H7 (cell line): Measurements from ENCODE around the gene TAS2R31. TPM values are rescaled to one million over a fixed set of nuclear protein-coding genes. Genes with fewer than 3 reads are reported as not detected.
"Not testable (repeated sequence)": the region's sequence is repeated elsewhere in the genome, so short reads cannot be mapped to it uniquely, and the experiment has no call there.

Source experiments
- DNase-seq: peaks from one replicate; pipeline ENCODE4 v3.0.0; 2012
- H3K27me3 ChIP-seq: 2 replicates; pipeline ENCODE4 v1.6.0; 2011; ENCODE audit warnings: mild to moderate bottlenecking, low read length; ENCODE audit not compliant: control insufficient read depth, insufficient read depth
- H3K36me3 ChIP-seq: replicated peaks from 2 replicates; pipeline ENCODE4 v1.5.1; 2011; ENCODE audit warnings: low read length; ENCODE audit not compliant: control insufficient read depth, insufficient read depth
- H3K4me3 ChIP-seq: 2 replicates; pipeline ENCODE4 v1.5.1; 2011; ENCODE audit warnings: low read depth, mild to moderate bottlenecking, control low read depth, low read length, moderate library complexity; ENCODE audit not compliant: insufficient read depth
- total RNA-seq: library from RNA; depleted of rRNA; stranded (reverse); fragments of >200 nt; shearing (Covaris generic); gene quantifications from 2 replicates; pipeline ENCODE4 v1.2.3, GENCODE V29; 2014

The TAS2R31 gene
- total RNA-seq, 1 experiment from 2014 or later = 0.55 TPM

GRCh38 chr12:11033959-11034358 is 2.8 kb upstream of the TAS2R31 start:
- not testable (repeated sequence) for H3K4me3 ChIP-seq, DNase-seq, H3K36me3 ChIP-seq, H3K27me3 ChIP-seq

GRCh38 chr12:11026118-11026517 is 5.1 kb downstream of the TAS2R31 start:
- DNase-seq = peak; percentile 6
- 0 out of 2 replicates have a peak, but pooled peaks cover 1% of the 10 kb centered on the region for H3K36me3 ChIP-seq
- H3K4me3 ChIP-seq = no peak overlapping the region
- no peaks in the 10 kb centered on the region for H3K27me3 ChIP-seq

DNA sequence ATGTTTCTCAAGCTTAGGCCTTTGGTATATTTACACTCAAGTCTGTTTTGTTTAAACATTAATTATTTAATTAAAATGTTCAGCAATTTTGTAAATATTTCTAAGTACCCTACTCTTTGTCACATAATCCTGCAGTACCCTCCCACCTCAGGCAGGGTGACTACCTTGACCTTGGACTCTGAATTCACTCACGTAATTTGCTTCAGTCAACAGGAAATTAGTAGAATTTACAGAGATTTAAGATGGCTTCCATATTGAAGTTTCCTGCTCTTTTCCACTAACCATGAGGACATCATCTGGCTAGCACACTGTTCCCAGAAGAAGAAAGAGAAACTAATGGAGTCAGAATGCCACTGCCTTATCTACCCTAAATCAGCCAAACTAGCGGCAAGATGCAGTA is 7.8 kb downstream of the TAS2R31 start:
- H3K4me3 ChIP-seq = no peak overlapping the region
- no peak for DNase-seq
- H3K36me3 ChIP-seq = peaks cover 1% of the 10 kb centered on the region; the same call in 1 of the 2 replicates
- no peaks in the 10 kb centered on the region for H3K27me3 ChIP-seq

- Histone ChIP-seq H3K27me3 (no peaks in the 10 kb centered on the region), H3K36me3 (no peaks in the 10 kb centered on the region; the same call in 1 of the 2 replicates), H3K4me3 (no peak within 1 kb of the TSS)
- no peak for DNase-seq
These were observed 8.7 kb downstream of the TAS2R31 start, which contains the start of gene TAS2R19 for GRCh38 chr12:11022520-11022919. TAS2R19 (minus strand) TSS chr12:11022620; CDS start chr12:11022571, 49 bp downstream.

- H3K36me3 ChIP-seq = no peaks in the 10 kb centered on the region; the same call in 1 of the 2 replicates
- no peak for DNase-seq
- H3K4me3 ChIP-seq = no peak overlapping the region
- no peaks in the 10 kb centered on the region for H3K27me3 ChIP-seq
These were observed 14.3 kb downstream of the TAS2R31 start for GRCh38 chr12:11016937-11017336.

GRCh38 chr12:11015775-11016430 is 15.3 kb downstream of the TAS2R31 start:
- Histone ChIP-seq H3K4me3 (no peak overlapping the region), H3K27me3 (no peaks in the 10 kb centered on the region), H3K36me3 (no peaks in the 10 kb centered on the region; the same call in 1 of the 2 replicates)
- DNase-seq = no peak

DNA sequence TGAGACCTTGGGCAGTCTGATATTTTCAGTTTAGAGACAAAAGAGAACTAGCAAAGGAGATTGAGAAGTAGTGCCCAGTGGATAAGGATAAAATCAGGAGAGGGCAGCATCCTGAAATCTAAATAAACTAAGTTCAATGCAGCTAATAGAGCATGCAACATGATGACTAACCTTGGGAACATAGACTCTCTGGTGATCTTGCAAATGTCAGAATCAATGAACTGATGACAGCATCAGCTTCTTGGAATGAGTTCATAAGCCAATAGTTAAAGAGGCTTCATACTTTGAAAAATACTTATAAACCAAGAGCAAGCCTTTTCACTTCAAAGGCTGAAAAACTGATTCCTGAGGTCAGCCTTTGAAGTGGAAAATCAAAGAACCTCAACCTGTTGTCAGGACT is 17.0 kb downstream of the TAS2R31 start:
- Histone ChIP-seq H3K36me3 (no peaks in the 10 kb centered on the region; the same call in 1 of the 2 replicates), H3K4me3 (no peak overlapping the region), H3K27me3 (no peaks in the 10 kb centered on the region)
- DNase-seq = no peak

DNA sequence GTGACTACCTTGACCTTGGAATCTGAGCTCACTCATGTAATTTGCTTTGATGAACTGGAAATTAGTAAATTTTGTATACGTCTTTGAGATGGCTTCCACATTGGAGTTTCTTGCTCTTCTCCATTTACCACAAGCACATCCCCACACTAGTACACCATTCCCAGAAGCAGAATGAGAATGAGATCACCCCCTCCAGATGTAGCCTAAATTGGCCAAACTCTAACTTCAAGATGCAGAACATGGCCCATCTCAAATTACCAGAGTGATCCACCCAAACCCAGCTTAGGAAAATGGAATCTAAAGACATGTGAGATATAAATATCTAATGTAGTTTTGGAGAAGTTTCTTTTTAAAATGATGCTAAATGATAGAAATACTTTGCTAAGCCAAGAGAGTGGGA is 23.6 kb downstream of the TAS2R31 start:
- no peaks in the 10 kb centered on the region for H3K36me3 ChIP-seq
- H3K27me3 ChIP-seq = no peaks in the 10 kb centered on the region
- DNase-seq = no peak
- no peak overlapping the region for H3K4me3 ChIP-seq

DNA sequence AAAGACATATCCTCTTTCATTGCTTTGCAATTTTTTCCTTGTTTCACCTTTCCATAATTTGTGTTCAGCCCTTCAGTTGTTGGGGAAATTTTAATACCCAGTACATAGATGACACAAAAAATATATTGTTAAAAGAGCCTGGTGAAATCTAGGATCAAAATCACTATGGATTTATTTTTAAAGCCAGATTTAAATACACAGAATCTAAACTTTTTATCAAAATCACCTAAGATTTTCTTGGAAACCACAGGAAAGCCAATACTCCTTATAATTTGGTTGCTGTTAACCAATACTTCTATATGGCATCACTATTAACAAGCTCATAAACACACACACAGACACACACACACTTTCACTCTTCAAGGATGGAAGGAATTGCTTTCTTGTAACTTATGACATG is 33.0 kb downstream of the TAS2R31 start, which contains the start of gene TAS2R20:
Gene TAS2R20 (minus strand): TSS at position 101 of the 400 bp plus-strand sequence. CDS start 429 bp downstream, outside the sequence.
- DNase-seq = no peak
- H3K4me3 ChIP-seq = no peak within 1 kb of the TSS
- H3K27me3 ChIP-seq = no peaks in the 10 kb centered on the region
- peaks cover 2% of the 10 kb centered on the region for H3K36me3 ChIP-seq

DNA sequence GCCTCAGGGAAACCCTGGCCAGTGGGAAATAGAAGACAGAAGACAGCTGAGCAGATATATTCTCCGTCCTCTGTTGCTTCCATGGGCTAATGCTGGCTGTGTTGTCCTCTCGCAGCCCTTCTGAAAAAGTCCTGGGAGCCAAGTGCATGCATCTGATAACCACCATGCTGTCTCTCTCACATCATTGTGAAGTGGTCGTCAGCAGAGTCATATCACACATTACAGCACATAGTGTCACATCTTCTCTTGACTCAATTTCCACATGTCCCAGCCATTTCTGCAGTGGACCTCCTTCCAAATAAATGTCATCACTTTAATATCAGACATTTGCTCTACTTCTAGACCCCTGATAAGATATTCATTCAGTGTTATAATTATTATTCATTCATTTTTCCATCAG is 36.9 kb downstream of the TAS2R31 start:
- DNase-seq = no peak
- Histone ChIP-seq H3K27me3 (no peaks in the 10 kb centered on the region), H3K4me3 (no peak overlapping the region), H3K36me3 (peaks cover 2% of the 10 kb centered on the region)

- no peaks in the 10 kb centered on the region for H3K36me3 ChIP-seq
- no peak for DNase-seq
- H3K27me3 ChIP-seq = no peaks in the 10 kb centered on the region
- H3K4me3 ChIP-seq = no peak overlapping the region
These were observed 42.1 kb downstream of the TAS2R31 start for GRCh38 chr12:10989107-10989506.

- no peaks in the 10 kb centered on the region for H3K36me3 ChIP-seq
- H3K4me3 ChIP-seq = no peak within 1 kb of the TSS
- no peaks in the 10 kb centered on the region for H3K27me3 ChIP-seq
- DNase-seq = no peak
These were observed 44.4 kb downstream of the TAS2R31 start, which contains the start of gene TAS2R50 for GRCh38 chr12:10986812-10987211. TAS2R50 (minus strand) TSS chr12:10986912; CDS start chr12:10986860, 52 bp downstream.

DNA sequence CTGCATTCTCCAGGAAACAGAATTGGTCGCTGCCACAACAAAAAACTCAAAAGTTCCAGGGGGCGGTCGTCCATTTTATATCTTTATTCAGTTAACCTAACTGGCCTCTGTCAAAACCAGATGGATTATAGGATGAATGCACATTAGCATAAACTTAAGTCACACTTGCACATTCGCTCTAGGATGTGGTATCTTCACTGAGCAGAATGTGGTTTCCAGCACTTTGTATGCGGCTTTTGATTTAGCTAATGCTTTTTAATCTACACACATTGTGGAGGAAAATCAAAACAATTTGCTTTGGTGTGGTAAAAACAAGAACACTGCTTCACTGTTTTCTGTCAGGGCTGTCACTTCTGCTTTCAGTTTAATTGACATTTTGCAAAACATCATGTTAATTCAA is 49.0 kb downstream of the TAS2R31 start:
- DNase-seq = no peak
- no peaks in the 10 kb centered on the region for H3K36me3 ChIP-seq
- H3K4me3 ChIP-seq = no peak overlapping the region
- no peaks in the 10 kb centered on the region for H3K27me3 ChIP-seq
